Ectodermal cell (in vitro differentiated cells): ENCODE measurements around the gene TAS2R1. TPM values are rescaled to one million over a fixed set of nuclear protein-coding genes. Genes with fewer than 3 reads are reported as not detected.

ENCODE experiments used
- H3K27ac ChIP-seq: 2 replicates; pipeline ENCODE4 v1.7.0; 2013; ENCODE audit warnings: mild to moderate bottlenecking, low read depth, low read length; ENCODE audit not compliant: insufficient read depth, poor library complexity, severe bottlenecking
- H3K27me3 ChIP-seq: 2 replicates; pipeline ENCODE4 v1.7.0; 2013; ENCODE audit warnings: mild to moderate bottlenecking, low read length; ENCODE audit not compliant: insufficient read depth, control insufficient read depth, poor library complexity, severe bottlenecking
- H3K36me3 ChIP-seq: one replicate; pipeline ENCODE4 v1.7.0; 2013; ENCODE audit warnings: low read length; ENCODE audit not compliant: control insufficient read depth, insufficient read depth
- H3K4me1 ChIP-seq: one replicate; pipeline ENCODE4 v1.7.0; 2013; ENCODE audit warnings: low read length; ENCODE audit not compliant: control insufficient read depth, insufficient read depth
- H3K4me3 ChIP-seq: 2 replicates; pipeline ENCODE4 v1.7.0; 2013; ENCODE audit warnings: low read depth, low read length, control low read depth; ENCODE audit not compliant: insufficient read depth
- H3K9me3 ChIP-seq: 2 replicates; pipeline ENCODE4 v1.7.0; 2013; ENCODE audit warnings: mild to moderate bottlenecking, low read length, moderate library complexity; ENCODE audit not compliant: control insufficient read depth
- WGBS, 2 experiments: methylation state at CpG; one replicate each; pipeline ENCODE4 v1.1.7; 2013; ENCODE audit warnings: missing lambda C conversion rate in 2 of 2; 5-methylcytosine and 5-hydroxymethylcytosine counted together
- polyA plus RNA-seq, 4 experiments: library from polyadenylated mRNA; stranded (reverse); fragments of 50-300 nt; gene quantifications; one replicate each; pipeline ENCODE4 v1.2.3, GENCODE V29; 2013

Gene TAS2R1
- not detected for polyA plus RNA-seq (2013, experiment 1 of 4)
- polyA plus RNA-seq (2013, experiment 2 of 4), result not detected
- not detected for polyA plus RNA-seq (2013, experiment 3 of 4)
- not detected for polyA plus RNA-seq (2013, experiment 4 of 4)

DNA sequence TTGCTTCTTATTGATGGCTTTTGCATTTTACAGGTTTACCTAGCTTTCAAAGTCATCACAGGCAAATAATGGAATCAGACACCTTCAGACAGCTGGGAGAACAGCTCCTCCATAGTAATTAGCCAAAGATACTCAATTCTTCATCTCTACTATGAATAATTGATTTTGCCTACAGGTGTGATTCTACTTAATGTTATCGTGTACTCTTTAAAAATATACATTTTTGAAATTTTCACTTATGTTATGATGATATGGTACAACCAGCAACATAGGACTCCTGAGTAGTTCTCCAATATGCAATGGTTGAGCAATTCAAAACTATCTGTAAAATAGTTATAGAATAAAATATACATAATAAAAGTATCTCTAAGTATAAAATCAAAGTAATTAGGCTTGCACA lies at the start of gene TAS2R1:
Gene TAS2R1, minus strand, starts transcription at position 101 of the 400 bp plus-strand sequence. CDS start 319 bp downstream, outside the sequence.
- Histone ChIP-seq H3K36me3 (no peaks in the 10 kb centered on the region), H3K4me1 (no peaks in the 10 kb centered on the region), H3K27ac (no peak within 1 kb of the TSS), H3K27me3 (no peaks in the 10 kb centered on the region), H3K4me3 (no peak within 1 kb of the TSS), H3K9me3 (no peaks in the 10 kb centered on the region)
- WGBS, 2 experiments, result no CpG with 5 or more reads among the region's 1 CpG

DNA sequence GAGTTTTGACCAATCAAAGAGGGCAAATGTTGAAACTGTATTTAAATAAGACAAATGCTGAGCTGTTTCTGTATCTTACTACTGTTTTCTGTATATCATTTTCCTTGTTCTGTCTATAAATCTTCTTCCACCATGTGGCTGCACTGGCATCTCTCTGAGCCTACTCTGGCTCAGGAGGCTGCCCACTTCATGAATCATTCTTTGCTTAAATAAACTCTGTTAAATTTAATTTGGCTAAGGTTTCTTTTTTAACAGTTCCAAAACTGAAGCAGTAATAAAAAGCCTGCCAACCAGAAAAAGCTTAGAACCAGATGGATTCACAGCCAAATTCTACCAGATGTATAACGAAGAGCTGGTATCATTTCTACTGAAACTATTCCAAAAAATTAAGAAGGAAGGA lies 40.2 kb upstream of the TAS2R1 start:
- Histone ChIP-seq H3K27ac (no peak overlapping the region), H3K27me3 (no peaks in the 10 kb centered on the region), H3K9me3 (no peaks in the 10 kb centered on the region), H3K4me3 (no peak overlapping the region), H3K4me1 (no peaks in the 10 kb centered on the region), H3K36me3 (no peaks in the 10 kb centered on the region)
- 0% methylated on average over 1 of the region's 1 CpG for WGBS, 2 experiments

DNA sequence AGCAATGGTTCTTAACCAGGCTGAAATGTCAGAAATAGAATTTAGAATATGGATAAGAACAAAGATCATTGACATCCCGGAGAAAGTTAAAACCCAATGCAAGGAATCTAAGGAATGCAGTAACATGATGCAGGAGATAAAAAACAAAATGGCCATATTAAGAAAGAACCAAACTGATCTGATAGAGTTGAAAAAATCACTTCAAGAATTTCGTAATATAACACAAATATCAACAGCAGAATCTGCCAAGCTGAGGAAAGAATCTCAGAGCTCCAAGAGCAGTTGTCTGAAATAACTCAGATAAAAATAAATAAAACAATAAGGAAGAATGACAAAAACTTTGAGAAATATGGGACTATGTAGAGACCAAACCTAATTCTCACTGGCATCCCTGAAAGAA lies 37.8 kb upstream of the TAS2R1 start:
- H3K36me3 ChIP-seq, result no peaks in the 10 kb centered on the region
- no peak overlapping the region for H3K4me3 ChIP-seq
- H3K27me3 ChIP-seq, result no peaks in the 10 kb centered on the region
- H3K27ac ChIP-seq, result no peak overlapping the region
- no peaks in the 10 kb centered on the region for H3K9me3 ChIP-seq
- H3K4me1 ChIP-seq, result no peaks in the 10 kb centered on the region
- WGBS, 2 experiments, result 90 to 100% methylated on average over 2 of the region's 2 CpGs

- 92 to 95% methylated on average over 6 of the region's 6 CpGs for WGBS, 2 experiments
- Histone ChIP-seq H3K4me3 (no peak overlapping the region), H3K27me3 (no peaks in the 10 kb centered on the region)
Measured at GRCh38 chr5:9663891-9664290, 33.7 kb upstream of the TAS2R1 start.

DNA sequence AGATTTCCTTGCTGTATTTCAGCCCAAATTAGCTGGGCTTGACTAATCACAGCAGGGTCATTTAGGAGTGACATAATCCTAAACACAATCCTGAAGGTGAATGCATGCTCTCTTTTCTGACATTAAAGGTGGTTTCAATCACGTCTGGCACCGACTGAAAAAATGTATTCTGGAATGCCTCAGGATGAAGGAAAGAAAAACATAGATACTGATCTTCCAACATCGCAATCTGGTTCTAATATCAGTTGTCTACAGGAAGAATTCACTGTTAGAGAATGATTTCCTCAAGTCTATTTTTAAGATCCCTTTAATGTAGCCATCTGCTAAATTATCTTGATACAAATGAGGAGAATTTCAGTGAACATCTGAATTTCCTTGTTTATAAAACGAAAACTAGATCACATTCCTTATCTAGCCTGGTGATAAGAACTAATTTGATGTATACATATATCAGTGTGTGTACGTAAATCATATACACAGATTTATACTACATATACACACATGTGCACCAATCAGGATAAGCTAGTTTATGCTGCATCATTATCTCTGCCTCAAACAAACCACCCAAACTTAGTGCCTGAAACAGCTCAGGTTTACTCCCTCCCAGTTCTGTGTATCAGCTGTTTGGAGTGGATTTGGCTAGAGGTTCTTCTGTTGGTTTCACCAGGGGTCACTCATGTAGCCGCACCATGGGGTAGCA lies 31.3 kb upstream of the TAS2R1 start:
- Histone ChIP-seq H3K27ac (no peak overlapping the region), H3K9me3 (no peaks in the 10 kb centered on the region), H3K27me3 (no peaks in the 10 kb centered on the region), H3K36me3 (no peaks in the 10 kb centered on the region), H3K4me3 (no peak overlapping the region), H3K4me1 (no peaks in the 10 kb centered on the region)
- WGBS, 2 experiments, result 95 to 96% methylated on average over 5 to 6 of the region's 6 CpGs

More at GRCh38 chr5:9663891-9664290, 33.7 kb upstream of the TAS2R1 start:
- H3K27ac ChIP-seq, result no peak overlapping the region
- no peaks in the 10 kb centered on the region for H3K36me3 ChIP-seq
- no peaks in the 10 kb centered on the region for H3K9me3 ChIP-seq
- H3K4me1 ChIP-seq, result no peaks in the 10 kb centered on the region

- Histone ChIP-seq H3K4me1 (no peaks in the 10 kb centered on the region), H3K4me3 (no peak overlapping the region), H3K9me3 (no peaks in the 10 kb centered on the region), H3K27me3 (no peaks in the 10 kb centered on the region), H3K36me3 (no peaks in the 10 kb centered on the region), H3K27ac (no peak overlapping the region)
- 90 to 96% methylated on average over 2 of the region's 2 CpGs for WGBS, 2 experiments
Measured at GRCh38 chr5:9658706-9659105, 28.6 kb upstream of the TAS2R1 start.

DNA sequence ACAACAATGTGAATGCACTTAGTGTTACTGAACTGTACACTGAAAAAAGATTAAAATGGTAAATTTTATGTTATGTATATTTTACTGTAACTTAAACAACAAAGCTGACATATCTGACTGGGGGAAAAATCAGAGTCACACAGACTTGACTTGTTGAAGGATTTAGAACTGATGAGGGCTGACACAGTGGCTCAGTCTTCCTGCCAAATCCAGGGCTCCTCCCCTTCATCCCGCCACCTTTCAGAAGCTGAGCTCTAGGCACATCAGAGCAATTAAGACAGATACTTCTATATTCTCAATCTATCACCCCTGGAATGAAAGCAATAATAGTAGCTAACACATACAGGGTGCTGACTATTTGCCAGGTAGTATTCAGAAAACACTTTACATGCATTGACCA lies 27.7 kb upstream of the TAS2R1 start:
- WGBS, 2 experiments, result 82 to 89% methylated on average over 1 of the region's 1 CpG
- H3K27ac ChIP-seq, result no peak overlapping the region

DNA sequence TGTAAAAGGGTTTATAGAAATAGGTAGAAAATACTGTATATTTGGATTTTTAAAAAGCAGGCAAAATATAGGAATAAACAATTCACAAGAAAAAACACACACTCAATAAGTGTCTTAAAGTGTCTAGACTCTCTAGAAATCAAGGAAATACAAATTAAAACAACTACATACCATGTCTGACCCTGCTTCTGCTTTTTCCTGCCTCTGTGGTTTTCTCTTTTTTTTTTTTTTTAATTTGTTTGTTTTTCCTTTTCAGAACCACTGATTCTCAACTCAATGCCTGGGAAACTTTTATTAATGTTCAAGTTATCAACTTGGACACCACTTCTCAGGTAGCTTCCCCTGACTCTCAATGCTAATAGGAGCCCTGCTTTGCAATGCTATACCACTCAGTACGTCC lies 25.5 kb upstream of the TAS2R1 start:
- no peaks in the 10 kb centered on the region for H3K4me1 ChIP-seq
- H3K27me3 ChIP-seq, result no peaks in the 10 kb centered on the region
- no peaks in the 10 kb centered on the region for H3K36me3 ChIP-seq
- WGBS, 2 experiments, result 85 to 90% methylated on average over 1 of the region's 1 CpG
- H3K4me3 ChIP-seq, result no peak overlapping the region
- no peak overlapping the region for H3K27ac ChIP-seq
- H3K9me3 ChIP-seq, result no peaks in the 10 kb centered on the region

More for the DNA sequence above, 27.7 kb upstream of the TAS2R1 start:
- Histone ChIP-seq H3K9me3 (no peaks in the 10 kb centered on the region), H3K36me3 (no peaks in the 10 kb centered on the region), H3K4me3 (no peak overlapping the region), H3K27me3 (no peaks in the 10 kb centered on the region), H3K4me1 (no peaks in the 10 kb centered on the region)

GRCh38 chr5:9654886-9655285 lies 24.7 kb upstream of the TAS2R1 start:
- Histone ChIP-seq H3K4me3 (no peak overlapping the region), H3K4me1 (no peaks in the 10 kb centered on the region), H3K9me3 (no peaks in the 10 kb centered on the region), H3K27ac (no peak overlapping the region), H3K27me3 (no peaks in the 10 kb centered on the region), H3K36me3 (no peaks in the 10 kb centered on the region)

- Histone ChIP-seq H3K9me3 (no peaks in the 10 kb centered on the region), H3K4me3 (no peak overlapping the region), H3K4me1 (no peaks in the 10 kb centered on the region), H3K27me3 (no peaks in the 10 kb centered on the region), H3K27ac (no peak overlapping the region), H3K36me3 (no peaks in the 10 kb centered on the region)
- 91 to 95% methylated on average over 2 of the region's 2 CpGs for WGBS, 2 experiments
Measured at GRCh38 chr5:9653811-9654210, 23.7 kb upstream of the TAS2R1 start.
